ENCODE data around the gene CDKN1A.

Gene CDKN1A

GRCh38 chr6:36677753-36678487 is 594 bp upstream of the CDKN1A start:
- no peak for DNase-seq (ENCODE audit: low spot score)

- peak; percentile 54 for DNase-seq (ENCODE audit: low spot score)
Observed at GRCh38 chr6:36679043-36679833, 724 bp downstream of the CDKN1A start.

GRCh38 chr6:36682328-36683144 is 4.0 kb downstream of the CDKN1A start:
- DNase-seq (ENCODE audit: low spot score): peak; percentile 73

DNA sequence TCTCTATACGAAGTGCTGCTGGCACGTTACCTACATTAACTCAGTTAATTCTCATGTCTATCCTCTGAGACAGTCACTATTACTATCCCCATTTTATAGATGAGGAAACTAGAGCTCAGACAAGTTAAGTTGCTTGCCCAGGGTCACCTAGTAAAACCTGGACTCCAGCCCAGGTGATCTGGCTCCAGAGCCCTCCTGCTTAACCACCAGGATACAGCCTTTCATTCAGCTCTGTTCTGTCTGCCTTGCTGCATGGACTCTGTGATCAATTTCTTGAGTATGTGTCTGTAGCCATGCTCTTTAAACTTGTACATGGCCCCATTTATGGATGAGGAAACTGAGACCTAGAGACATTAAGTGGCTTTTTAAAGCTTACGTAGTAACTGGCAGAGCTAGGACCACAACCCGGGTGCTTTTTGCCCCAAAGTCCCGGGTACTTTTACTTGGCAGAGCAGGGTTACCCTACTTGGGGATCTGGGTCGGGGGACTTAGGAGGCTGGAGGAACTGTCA is 4.7 kb downstream of the CDKN1A start:
- no peak for DNase-seq (ENCODE audit: low spot score)

- no peak for DNase-seq (ENCODE audit: low spot score)
Observed at GRCh38 chr6:36683656-36684446, 5.3 kb downstream of the CDKN1A start.

GRCh38 chr6:36684447-36684812 is 5.9 kb downstream of the CDKN1A start:
- DNase-seq (ENCODE audit: low spot score): no peak

DNA sequence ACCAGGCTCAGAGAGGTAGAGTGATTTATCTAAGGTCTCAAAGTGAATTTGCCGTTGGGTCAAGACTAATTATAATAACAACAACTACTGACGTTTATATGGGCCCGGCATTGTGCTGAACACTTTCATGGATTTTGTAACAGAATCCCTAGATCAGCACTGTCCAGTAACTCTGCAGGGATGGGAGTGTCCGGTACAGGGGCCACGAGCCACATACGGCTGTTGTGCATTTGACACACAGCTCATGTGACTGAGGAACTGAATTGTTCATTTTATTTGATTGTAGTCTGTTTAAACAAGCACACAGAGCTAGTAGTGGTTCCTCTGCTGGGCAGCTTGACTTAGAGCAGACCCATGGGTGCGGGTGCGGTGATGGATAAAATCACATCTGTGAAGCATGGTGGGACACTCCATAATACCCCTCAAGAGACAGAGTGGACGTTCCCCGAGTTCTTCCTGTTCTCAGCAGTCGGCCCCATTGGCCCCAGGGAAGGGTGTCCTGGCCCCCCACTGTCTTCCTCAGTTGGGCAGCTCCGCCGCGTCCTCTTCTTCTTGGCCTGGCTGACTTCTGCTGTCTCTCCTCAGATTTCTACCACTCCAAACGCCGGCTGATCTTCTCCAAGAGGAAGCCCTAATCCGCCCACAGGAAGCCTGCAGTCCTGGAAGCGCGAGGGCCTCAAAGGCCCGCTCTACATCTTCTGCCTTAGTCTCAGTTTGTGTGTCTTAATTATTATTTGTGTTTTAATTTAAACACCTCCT is 6.8 kb downstream of the CDKN1A start:
- no peak for DNase-seq (ENCODE audit: low spot score)

GRCh38 chr6:36685926-36686667 is 7.6 kb downstream of the CDKN1A start:
- no peak for DNase-seq (ENCODE audit: low spot score)

DNA sequence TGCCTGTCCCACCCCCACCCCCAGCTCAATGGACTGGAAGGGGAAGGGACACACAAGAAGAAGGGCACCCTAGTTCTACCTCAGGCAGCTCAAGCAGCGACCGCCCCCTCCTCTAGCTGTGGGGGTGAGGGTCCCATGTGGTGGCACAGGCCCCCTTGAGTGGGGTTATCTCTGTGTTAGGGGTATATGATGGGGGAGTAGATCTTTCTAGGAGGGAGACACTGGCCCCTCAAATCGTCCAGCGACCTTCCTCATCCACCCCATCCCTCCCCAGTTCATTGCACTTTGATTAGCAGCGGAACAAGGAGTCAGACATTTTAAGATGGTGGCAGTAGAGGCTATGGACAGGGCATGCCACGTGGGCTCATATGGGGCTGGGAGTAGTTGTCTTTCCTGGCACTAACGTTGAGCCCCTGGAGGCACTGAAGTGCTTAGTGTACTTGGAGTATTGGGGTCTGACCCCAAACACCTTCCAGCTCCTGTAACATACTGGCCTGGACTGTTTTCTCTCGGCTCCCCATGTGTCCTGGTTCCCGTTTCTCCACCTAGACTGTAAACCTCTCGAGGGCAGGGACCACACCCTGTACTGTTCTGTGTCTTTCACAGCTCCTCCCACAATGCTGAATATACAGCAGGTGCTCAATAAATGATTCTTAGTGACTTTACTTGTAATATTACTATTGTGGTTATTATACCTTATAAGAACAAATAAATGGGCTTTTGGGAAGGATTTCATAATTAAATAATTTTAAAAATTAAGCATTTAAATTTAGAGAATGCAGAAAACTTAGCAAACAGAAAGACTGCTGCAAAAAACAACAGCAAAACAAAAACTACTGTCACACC is 8.4 kb downstream of the CDKN1A start:
- DNase-seq (ENCODE audit: low spot score): no peak

DNA sequence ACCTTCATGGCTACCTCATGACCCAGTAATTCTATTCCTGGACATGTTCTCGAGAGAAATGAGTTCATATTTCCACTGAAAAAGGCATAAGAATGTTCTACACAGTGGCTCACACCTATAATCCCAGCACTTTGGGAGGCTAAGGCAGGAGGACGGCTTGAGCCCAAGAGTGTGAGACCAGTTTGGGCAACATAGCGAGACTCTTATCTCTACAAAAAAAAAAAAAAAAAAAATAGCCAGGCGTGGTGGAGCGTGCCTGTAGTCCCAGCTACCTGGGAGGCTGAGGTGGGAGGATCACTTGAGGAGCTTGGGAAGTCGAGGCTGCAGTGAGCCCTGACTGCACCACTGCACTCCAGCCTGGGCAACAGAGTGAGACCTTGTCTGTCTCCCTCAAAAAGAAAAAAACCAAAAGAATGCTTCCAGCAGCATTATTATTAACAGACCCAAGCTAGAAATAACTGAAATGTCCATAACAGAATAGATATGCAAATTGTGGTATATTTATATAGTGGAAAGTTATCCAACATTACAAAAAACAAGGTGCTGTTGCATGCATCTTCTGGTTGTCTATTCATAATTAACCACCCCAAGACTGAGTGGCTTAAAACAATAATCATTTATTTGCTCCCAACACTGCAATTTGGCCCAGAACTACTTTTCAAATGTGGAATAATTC is 9.7 kb downstream of the CDKN1A start:
- no peak for DNase-seq (ENCODE audit: low spot score)

GRCh38 chr6:36688739-36689075 is 10.2 kb downstream of the CDKN1A start:
- DNase-seq (ENCODE audit: low spot score): no peak

DNA sequence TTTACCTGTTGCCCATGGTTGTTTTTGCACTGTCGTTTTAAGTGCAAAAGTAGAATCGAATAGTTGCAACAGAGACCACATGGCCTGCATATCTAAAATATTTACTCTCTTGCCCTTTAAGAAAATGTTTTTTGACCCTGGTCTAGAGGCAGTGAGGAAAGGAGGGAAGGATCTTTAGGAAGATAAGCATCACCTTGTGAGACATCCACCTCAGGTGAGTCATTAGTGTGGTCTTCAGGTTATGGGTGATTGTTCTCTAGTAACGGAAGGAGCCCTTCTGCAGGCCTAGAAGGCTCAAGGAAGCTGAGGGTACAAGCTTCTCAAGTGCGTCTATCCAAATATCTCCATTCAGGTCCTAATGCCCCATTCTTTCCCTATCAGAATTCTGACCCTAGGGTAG is 12.5 kb downstream of the CDKN1A start:
- DNase-seq (ENCODE audit: low spot score): no peak

GRCh38 chr6:36691612-36692011 is 13.1 kb downstream of the CDKN1A start:
- no peak for DNase-seq (ENCODE audit: low spot score)

GRCh38 chr6:36692220-36692619 is 13.7 kb downstream of the CDKN1A start:
- no peak for DNase-seq (ENCODE audit: low spot score)

GRCh38 chr6:36692861-36693702 is 14.6 kb downstream of the CDKN1A start:
- DNase-seq (ENCODE audit: low spot score): no peak

DNA sequence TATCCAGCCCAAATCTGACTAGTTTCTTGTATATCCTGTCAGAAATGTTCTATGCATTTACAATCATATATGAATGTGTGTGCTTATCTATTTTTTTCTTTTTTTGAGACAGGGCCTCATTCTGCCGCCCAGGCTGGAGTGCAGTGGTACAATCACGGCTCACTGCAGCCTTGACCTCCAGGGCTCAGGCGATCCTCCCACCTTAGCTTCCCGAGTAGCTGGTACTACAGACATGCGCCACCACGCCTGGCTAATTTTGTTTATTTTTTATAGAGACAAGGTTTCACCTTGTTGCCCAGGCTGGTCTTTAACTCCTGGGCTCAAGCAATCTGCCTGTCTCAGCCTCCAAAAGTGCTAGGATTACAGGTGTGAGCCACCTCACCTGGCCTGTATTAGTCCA is 16.1 kb downstream of the CDKN1A start:
- DNase-seq (ENCODE audit: low spot score): no peak

GRCh38 chr6:36695414-36695813 is 16.9 kb downstream of the CDKN1A start:
- no peak for DNase-seq (ENCODE audit: low spot score)

DNA sequence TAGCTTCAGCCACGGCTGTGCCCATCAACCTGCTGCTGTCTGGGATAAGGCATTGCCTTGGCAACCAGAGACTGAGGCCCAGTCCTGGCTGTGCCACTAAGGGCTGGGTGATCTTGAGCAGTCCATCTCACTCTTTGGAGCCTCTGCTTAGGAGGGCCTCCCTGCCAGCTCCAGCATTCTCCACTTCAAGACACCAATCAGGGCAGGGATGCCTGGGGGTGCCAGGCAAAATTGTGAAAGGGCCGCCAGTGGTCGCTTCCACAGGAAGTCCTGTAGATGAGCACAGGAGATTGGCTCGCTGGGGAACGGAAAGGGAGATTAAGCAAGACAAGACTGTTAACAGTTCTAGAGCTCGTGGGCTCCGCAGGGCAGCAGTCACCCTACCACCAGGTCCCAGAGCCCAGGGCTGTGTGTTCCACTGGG is 19.0 kb downstream of the CDKN1A start, which contains the start of gene RAB44:
Gene RAB44 (plus strand): TSS at position 346 of the 423 bp plus-strand sequence. CDS start 6,410 bp downstream, outside the sequence.
- no peak for DNase-seq (ENCODE audit: low spot score)

All from SW480 (cell line).